Osteoblast (primary cell): ENCODE results near the gene AKAP13. TPM values are rescaled to one million over a fixed set of nuclear protein-coding genes. Genes with fewer than 3 reads are reported as not detected.
A peak's percentile ranks its signal among the peaks of the same experiment; 100 is the strongest.

Experiments used
- DNase-seq: peaks from one replicate; pipeline ENCODE4 v3.0.0; 2011; ENCODE audit warnings: low spot score, mixed read lengths; ENCODE audit not compliant: insufficient read length; ENCODE audit errors: missing footprints
- H2AFZ ChIP-seq: 2 replicates; pipeline ENCODE4 v1.6.0; 2011; ENCODE audit warnings: mild to moderate bottlenecking, low read length
- H3K27ac ChIP-seq: 2 replicates; pipeline ENCODE4 v1.5.1; 2011; ENCODE audit warnings: mild to moderate bottlenecking, low read depth, low read length, moderate library complexity
- H3K27me3 ChIP-seq: 2 replicates; pipeline ENCODE4 v1.6.0; 2012; ENCODE audit warnings: mild to moderate bottlenecking, control low read depth, inconsistent platforms, low read length, moderate library complexity; ENCODE audit not compliant: insufficient read depth
- H3K36me3 ChIP-seq: 2 replicates; pipeline ENCODE4 v1.5.1; 2011; ENCODE audit warnings: mild to moderate bottlenecking, low read length, control low read depth, moderate library complexity; ENCODE audit not compliant: insufficient read depth
- H3K4me1 ChIP-seq: 2 replicates; pipeline ENCODE4 v1.5.1; 2011; ENCODE audit warnings: mild to moderate bottlenecking, low read length, control low read depth, moderate library complexity; ENCODE audit not compliant: insufficient read depth
- H3K4me2 ChIP-seq: 2 replicates; pipeline ENCODE4 v1.6.0; 2011; ENCODE audit warnings: mild to moderate bottlenecking, low read length; ENCODE audit not compliant: insufficient read depth
- H3K4me3 ChIP-seq: fragments of 200-600 bp; sonication (generic); 3 replicates; pipeline ENCODE4 v1.5.1; 2012; ENCODE audit warnings: mild to moderate bottlenecking, low read length, inconsistent platforms; ENCODE audit not compliant: insufficient read depth
- H3K79me2 ChIP-seq: 2 replicates; pipeline ENCODE4 v1.6.0; 2012; ENCODE audit warnings: mild to moderate bottlenecking, low read length, control low read depth, inconsistent platforms; ENCODE audit not compliant: insufficient read depth
- H3K9me3 ChIP-seq: 2 replicates; pipeline ENCODE4 v1.5.1; 2011; ENCODE audit warnings: low read depth, low read length, control low read depth
- H4K20me1 ChIP-seq: 2 replicates; pipeline ENCODE4 v1.6.0; 2012; ENCODE audit warnings: mild to moderate bottlenecking, low read length, control low read depth; ENCODE audit not compliant: insufficient read depth
- CTCF ChIP-seq: IDR thresholded peaks from 2 replicates; pipeline ENCODE4 v1.5.1; 2011; ENCODE audit warnings: mild to moderate bottlenecking, low read depth, low read length, moderate library complexity; ENCODE audit errors: extremely low read depth
- total RNA-seq: library from RNA; depleted of rRNA; stranded (reverse); fragments of >200 nt; gene quantifications from 2 replicates; pipeline ENCODE4 v1.2.3, GENCODE V29; 2012

Gene AKAP13
- total RNA-seq, 1 donor = 77.1 TPM

DNA sequence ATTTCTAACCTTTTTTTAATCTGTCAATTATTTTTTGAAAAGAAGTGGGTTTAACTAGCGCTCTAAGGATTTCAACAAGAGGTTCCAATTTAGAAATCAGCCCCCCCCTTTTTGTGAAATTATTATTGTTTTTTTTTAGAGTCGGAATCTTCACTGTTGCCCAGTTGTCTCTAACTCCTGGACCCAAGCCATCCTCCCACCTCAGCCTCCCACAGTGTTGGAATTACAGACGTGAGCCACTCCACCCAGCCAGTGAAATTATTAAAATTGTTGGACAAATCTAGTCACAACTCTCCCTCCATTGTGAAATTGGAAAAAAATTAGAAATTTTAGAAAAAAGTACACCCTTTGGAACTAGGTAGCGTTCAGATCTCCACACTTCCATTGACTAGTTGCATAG, 2.5 kb downstream of the AKAP13 start:
- H3K79me2 ChIP-seq = peaks cover 69% of the 10 kb centered on the region
- H3K4me2 ChIP-seq = peak overlapping the region; percentile 55
- H2AFZ ChIP-seq = no peak overlapping the region
- H3K9me3 ChIP-seq = no peaks in the 10 kb centered on the region
- H3K36me3 ChIP-seq = no peaks in the 10 kb centered on the region
- H3K27me3 ChIP-seq = no peaks in the 10 kb centered on the region
- H3K4me3 ChIP-seq = no peak overlapping the region
- no peak for TF ChIP-seq CTCF
- no peak overlapping the region for H3K27ac ChIP-seq
- H4K20me1 ChIP-seq = peaks cover 21% of the 10 kb centered on the region
- no peak for DNase-seq
- peaks cover 17% of the 10 kb centered on the region for H3K4me1 ChIP-seq

DNA sequence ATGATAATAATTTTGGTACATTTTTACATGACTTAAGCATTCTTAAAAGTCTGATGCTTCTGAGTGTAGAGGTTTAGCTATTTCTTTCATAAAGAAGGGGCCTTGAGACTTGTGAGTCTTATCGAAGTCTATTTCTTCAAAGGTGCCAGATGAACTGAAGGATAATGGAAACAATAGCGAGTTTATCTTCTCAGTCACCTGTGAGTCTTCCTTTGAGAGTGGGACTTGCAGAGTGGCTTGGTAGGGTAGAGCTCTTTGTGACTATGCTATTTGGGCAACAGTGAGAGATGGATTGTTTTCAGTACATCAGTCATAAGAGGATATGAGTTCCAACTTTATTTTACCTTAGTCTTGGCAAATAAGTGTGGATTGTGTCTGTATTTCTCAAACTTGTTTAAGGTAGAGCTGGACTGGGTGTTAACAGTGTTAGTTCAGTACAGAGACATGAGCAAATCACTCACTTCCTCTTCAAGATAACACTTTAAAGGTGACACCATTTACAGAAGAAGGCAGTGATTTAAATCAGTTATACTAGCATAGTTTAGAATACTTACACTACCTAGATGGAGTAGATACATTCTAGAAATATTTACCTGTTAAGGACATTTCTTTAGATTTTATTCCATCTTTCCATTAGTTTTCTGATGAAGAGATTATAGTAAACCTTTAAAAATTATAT, 3.2 kb downstream of the AKAP13 start:
- H4K20me1 ChIP-seq = peaks cover 26% of the 10 kb centered on the region
- H2AFZ ChIP-seq = no peak overlapping the region
- H3K4me3 ChIP-seq = no peak overlapping the region
- H3K27ac ChIP-seq = no peak overlapping the region
- H3K4me1 ChIP-seq = peaks cover 21% of the 10 kb centered on the region
- DNase-seq = no peak
- H3K4me2 ChIP-seq = no peak overlapping the region
- TF ChIP-seq CTCF = no peak
- H3K36me3 ChIP-seq = no peaks in the 10 kb centered on the region
- H3K79me2 ChIP-seq = peaks cover 74% of the 10 kb centered on the region
- no peaks in the 10 kb centered on the region for H3K9me3 ChIP-seq
- H3K27me3 ChIP-seq = no peaks in the 10 kb centered on the region

- no peak overlapping the region for H3K4me2 ChIP-seq
- no peaks in the 10 kb centered on the region for H3K27me3 ChIP-seq
- TF ChIP-seq CTCF = no peak
- no peak overlapping the region for H2AFZ ChIP-seq
- peaks cover 30% of the 10 kb centered on the region for H4K20me1 ChIP-seq
- DNase-seq = no peak
- peaks cover 97% of the 10 kb centered on the region for H3K79me2 ChIP-seq
- H3K27ac ChIP-seq = no peak overlapping the region
- peaks cover 15% of the 10 kb centered on the region for H3K4me1 ChIP-seq
- H3K4me3 ChIP-seq = no peak overlapping the region
- H3K9me3 ChIP-seq = no peaks in the 10 kb centered on the region
- H3K36me3 ChIP-seq = no peaks in the 10 kb centered on the region
Observed at GRCh38 chr15:85386261-85386660, 5.9 kb downstream of the AKAP13 start.

GRCh38 chr15:85388566-85389305, 8.3 kb downstream of the AKAP13 start:
- no peaks in the 10 kb centered on the region for H3K36me3 ChIP-seq
- H2AFZ ChIP-seq = no peak overlapping the region
- no peak for TF ChIP-seq CTCF
- no peaks in the 10 kb centered on the region for H3K27me3 ChIP-seq
- no peak overlapping the region for H3K4me3 ChIP-seq
- H3K4me2 ChIP-seq = no peak overlapping the region
- peaks cover 4% of the 10 kb centered on the region for H3K4me1 ChIP-seq
- H3K79me2 ChIP-seq = peaks cover 92% of the 10 kb centered on the region
- no peak overlapping the region for H3K27ac ChIP-seq
- H3K9me3 ChIP-seq = no peaks in the 10 kb centered on the region
- no peak for DNase-seq
- H4K20me1 ChIP-seq = peaks cover 15% of the 10 kb centered on the region
